DND-41 (cell line): ENCODE measurements around the gene UBE2N.

ENCODE experiments used
- ATAC-seq: fragments of 200-7000 bp; cut with Tn5 transposase; 3 replicates; pipeline ENCODE4 v1.9.1; 2021; ENCODE audit warnings: low read depth; ENCODE audit not compliant: insufficient read depth
- DNase-seq: peaks from one replicate; pipeline ENCODE4 v3.0.0-alpha.2; 2020
- H2AFZ ChIP-seq: 2 replicates; pipeline ENCODE4 v1.6.0; 2012; ENCODE audit warnings: low read depth, low read length
- H3K27ac ChIP-seq: 2 replicates; pipeline ENCODE4 v1.5.1; 2012; ENCODE audit warnings: low read length, inconsistent platforms
- H3K27me3 ChIP-seq: fragments of 200-600 bp; sonication (generic); 2 replicates; pipeline ENCODE4 v1.6.0; 2012; ENCODE audit warnings: low read length, mild to moderate bottlenecking, inconsistent platforms; ENCODE audit not compliant: insufficient read depth, poor library complexity
- H3K36me3 ChIP-seq: 2 replicates; pipeline ENCODE4 v1.5.1; 2012; ENCODE audit warnings: low read length, inconsistent platforms; ENCODE audit not compliant: insufficient read depth
- H3K4me1 ChIP-seq: 2 replicates; pipeline ENCODE4 v1.5.1; 2012; ENCODE audit warnings: mild to moderate bottlenecking, low read length; ENCODE audit not compliant: insufficient read depth
- H3K4me2 ChIP-seq: 2 replicates; pipeline ENCODE4 v1.6.0; 2012; ENCODE audit warnings: mild to moderate bottlenecking, moderate library complexity, low read length, inconsistent platforms; ENCODE audit not compliant: insufficient read depth
- H3K4me3 ChIP-seq, 2 experiments: fragments of 200-600 bp in 1 of 2; shearing (Covaris generic) in 1 of 2; 2 replicates each; pipeline ENCODE4 v1.5.1; 2012 to 2016; ENCODE audit warnings: inconsistent platforms in 2 of 2, low read length in 2 of 2, mild to moderate bottlenecking in 2 of 2, low read depth in 1 of 2, moderate library complexity in 1 of 2
- H3K79me2 ChIP-seq: 2 replicates; pipeline ENCODE4 v1.6.0; 2012; ENCODE audit warnings: low read length, inconsistent platforms; ENCODE audit not compliant: insufficient read depth
- H3K9ac ChIP-seq: 2 replicates; pipeline ENCODE4 v1.6.0; 2012; ENCODE audit warnings: low read depth, mild to moderate bottlenecking, inconsistent platforms, low read length, moderate library complexity
- H3K9me3 ChIP-seq: 2 replicates; pipeline ENCODE4 v1.5.1; 2012; ENCODE audit warnings: low read length, moderate library complexity, mild to moderate bottlenecking, inconsistent platforms; ENCODE audit not compliant: insufficient read depth, severe bottlenecking
- H4K20me1 ChIP-seq: 2 replicates; pipeline ENCODE4 v1.6.0; 2012; ENCODE audit warnings: low read length; ENCODE audit not compliant: insufficient read depth
- EZH2 ChIP-seq: IDR thresholded peaks from 3 replicates; pipeline ENCODE4 v1.6.1; 2012; ENCODE audit warnings: borderline replicate concordance, low read depth, mild to moderate bottlenecking, moderate library complexity, low read length, inconsistent platforms; ENCODE audit not compliant: severe bottlenecking
- TF ChIP-seq, protein P1 (sequence below): IDR thresholded peaks from 2 replicates; pipeline ENCODE4 v1.5.1; 2012; ENCODE audit warnings: borderline replicate concordance, low read length, moderate library complexity, mild to moderate bottlenecking; ENCODE audit not compliant: poor library complexity, severe bottlenecking; ENCODE audit errors: extremely low read depth

Gene UBE2N

DNA sequence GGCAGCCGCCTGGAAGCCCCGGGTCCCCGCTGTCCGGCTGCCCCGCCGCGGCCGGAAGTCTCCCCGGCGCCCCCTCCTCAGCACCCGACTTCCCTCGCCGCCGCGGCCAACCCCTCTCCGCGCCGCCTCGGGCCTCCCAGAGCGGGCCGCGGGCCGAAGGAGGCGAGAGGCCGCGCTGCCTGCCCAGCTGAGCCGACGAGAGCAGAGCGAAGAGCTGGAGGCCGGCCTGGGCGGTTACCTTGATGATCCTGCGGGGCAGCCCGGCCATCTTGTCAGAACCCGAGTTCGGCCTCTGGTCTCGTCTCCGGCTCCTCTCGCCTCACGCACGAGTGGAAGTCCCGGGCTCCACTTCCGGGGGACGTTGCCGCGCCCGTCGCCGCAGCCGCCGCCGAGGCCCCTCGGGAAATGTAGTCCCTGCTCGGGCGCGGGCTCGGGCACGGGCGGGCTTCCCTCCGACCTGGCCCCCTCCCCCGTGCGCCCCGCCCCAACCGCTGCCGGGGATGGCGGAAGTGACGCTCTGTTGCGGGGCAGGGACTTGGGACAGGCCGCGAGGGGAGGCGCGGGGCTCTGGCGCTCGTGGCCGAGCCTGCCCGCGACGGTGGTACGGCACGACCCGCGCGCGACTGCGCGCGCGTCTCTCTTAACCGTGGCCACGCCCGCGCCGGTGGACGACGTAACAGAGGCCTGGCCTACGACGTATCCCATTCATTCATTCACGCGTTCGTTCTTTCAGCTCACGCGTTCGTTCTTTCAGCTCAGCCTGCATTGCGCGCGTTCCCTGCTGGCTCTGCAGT is at the start of gene UBE2N:
TSS of gene UBE2N (minus strand) at position 331 of the 794 bp plus-strand sequence. CDS start at position 268, 63 bp downstream.
- DNase-seq (peak; percentile 96), ATAC-seq (peak; percentile 86)
- Histone ChIP-seq H3K9me3 (no peaks in the 10 kb centered on the region), H3K27ac (peak within 1 kb of the TSS; percentile 89), H3K4me1 (peaks cover 48% of the 10 kb centered on the region), H3K36me3 (no peaks in the 10 kb centered on the region), H4K20me1 (peaks cover 42% of the 10 kb centered on the region), H3K9ac (peak within 1 kb of the TSS; percentile 95), H2AFZ (peak within 1 kb of the TSS; percentile 94), H3K4me2 (peak within 1 kb of the TSS; percentile 80), H3K4me3 (peak within 1 kb of the TSS; percentile 76 to 79), H3K79me2 (peaks cover 50% of the 10 kb centered on the region), H3K27me3 (no peaks in the 10 kb centered on the region)
- TF ChIP-seq EZH2: no peak
- TF ChIP-seq, protein P1, sequence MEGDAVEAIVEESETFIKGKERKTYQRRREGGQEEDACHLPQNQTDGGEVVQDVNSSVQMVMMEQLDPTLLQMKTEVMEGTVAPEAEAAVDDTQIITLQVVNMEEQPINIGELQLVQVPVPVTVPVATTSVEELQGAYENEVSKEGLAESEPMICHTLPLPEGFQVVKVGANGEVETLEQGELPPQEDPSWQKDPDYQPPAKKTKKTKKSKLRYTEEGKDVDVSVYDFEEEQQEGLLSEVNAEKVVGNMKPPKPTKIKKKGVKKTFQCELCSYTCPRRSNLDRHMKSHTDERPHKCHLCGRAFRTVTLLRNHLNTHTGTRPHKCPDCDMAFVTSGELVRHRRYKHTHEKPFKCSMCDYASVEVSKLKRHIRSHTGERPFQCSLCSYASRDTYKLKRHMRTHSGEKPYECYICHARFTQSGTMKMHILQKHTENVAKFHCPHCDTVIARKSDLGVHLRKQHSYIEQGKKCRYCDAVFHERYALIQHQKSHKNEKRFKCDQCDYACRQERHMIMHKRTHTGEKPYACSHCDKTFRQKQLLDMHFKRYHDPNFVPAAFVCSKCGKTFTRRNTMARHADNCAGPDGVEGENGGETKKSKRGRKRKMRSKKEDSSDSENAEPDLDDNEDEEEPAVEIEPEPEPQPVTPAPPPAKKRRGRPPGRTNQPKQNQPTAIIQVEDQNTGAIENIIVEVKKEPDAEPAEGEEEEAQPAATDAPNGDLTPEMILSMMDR: peak; percentile 16

GRCh38 chr12:93484315-93484981 is 42.7 kb upstream of the UBE2N start:
- Histone ChIP-seq H4K20me1 (no peaks in the 10 kb centered on the region), H3K4me2 (no peak overlapping the region), H3K4me3 (no peak overlapping the region), H3K79me2 (peaks cover 25% of the 10 kb centered on the region), H3K27me3 (no peaks in the 10 kb centered on the region), H3K27ac (no peak overlapping the region), H3K4me1 (no peaks in the 10 kb centered on the region), H2AFZ (no peak overlapping the region), H3K36me3 (peaks cover 92% of the 10 kb centered on the region), H3K9me3 (no peaks in the 10 kb centered on the region), H3K9ac (no peak overlapping the region)
- TF ChIP-seq, protein P1: no peak
- no peak for TF ChIP-seq EZH2
- no peak for DNase-seq
- ATAC-seq: no peak

- Histone ChIP-seq H3K4me1 (no peaks in the 10 kb centered on the region), H3K4me3 (no peak overlapping the region), H2AFZ (no peak overlapping the region), H4K20me1 (no peaks in the 10 kb centered on the region), H3K9ac (no peak overlapping the region), H3K9me3 (no peaks in the 10 kb centered on the region), H3K27ac (no peak overlapping the region), H3K79me2 (peaks cover 23% of the 10 kb centered on the region), H3K27me3 (no peaks in the 10 kb centered on the region), H3K4me2 (no peak overlapping the region), H3K36me3 (peaks cover 92% of the 10 kb centered on the region)
- DNase-seq (no peak), ATAC-seq (no peak)
- TF ChIP-seq, protein P1: no peak
- TF ChIP-seq EZH2: no peak
These were observed 41.5 kb upstream of the UBE2N start for GRCh38 chr12:93483151-93483807.
